ENCODE data around the gene C14orf119.

Gene C14orf119

DNA sequence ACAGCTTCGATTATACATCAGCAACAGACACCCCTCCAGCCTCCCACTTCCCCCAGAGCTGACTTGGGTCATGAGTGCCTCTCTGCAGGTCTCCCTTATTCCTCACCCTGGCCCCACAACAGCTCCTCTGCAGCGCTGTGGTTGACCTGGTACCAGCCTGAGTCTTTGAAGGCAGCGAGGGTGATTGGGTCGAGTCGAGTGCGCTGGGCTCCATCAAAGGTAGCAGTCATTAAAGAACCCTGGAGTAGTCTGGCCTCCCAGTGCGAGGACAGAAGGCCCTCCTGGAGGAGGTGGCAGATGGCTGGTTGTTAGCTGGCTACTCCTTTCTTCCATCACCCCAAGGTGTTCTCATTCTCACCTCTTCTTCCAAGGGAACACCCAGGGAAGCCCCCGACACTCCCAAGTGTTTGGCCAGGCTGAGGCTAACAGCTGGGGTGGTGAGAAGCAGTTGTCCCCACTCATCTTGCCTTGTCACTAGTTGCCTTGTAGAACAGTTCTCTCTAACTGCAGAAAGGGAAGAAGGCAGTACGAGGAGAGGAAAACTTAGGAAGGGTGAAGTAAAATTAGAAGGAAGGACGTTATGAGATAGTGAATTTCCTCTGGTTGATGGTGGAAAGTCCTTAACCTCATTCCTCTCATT lies 6.8 kb downstream of the C14orf119 start:
- Histone ChIP-seq H3K79me2 (ENCODE audit: insufficient read depth, low read length) (no peaks in the 10 kb centered on the region; the same call in 1 of the 2 replicates), H3K9ac (ENCODE audit: low read length) (no peak overlapping the region), H3K27ac (ENCODE audit: low read depth, low read length) (no peak overlapping the region), H3K9me3 (ENCODE audit: insufficient read depth, low read length) (no peaks in the 10 kb centered on the region), H3K4me2 (ENCODE audit: low read depth, low read length, poor library complexity, severe bottlenecking) (no peak overlapping the region), H3F3A (ENCODE audit: insufficient read depth) (no peaks in the 10 kb centered on the region), H3K27me3 (ENCODE audit: low read length) (no peaks in the 10 kb centered on the region), H4K20me1 (ENCODE audit: low read depth, low read length) (no peaks in the 10 kb centered on the region), H3K9me2 (replicated peaks; ENCODE audit: insufficient read depth, low read length) (no peaks in the 10 kb centered on the region), H2AFZ (ENCODE audit: low read depth, low read length, severe bottlenecking) (no peak overlapping the region), H3K4me3 (ENCODE audit: insufficient read depth, low read length, poor library complexity, severe bottlenecking) (no peak overlapping the region), H3K36me3 (ENCODE audit: low read length) (no peaks in the 10 kb centered on the region)
- TF ChIP-seq EZH2phosphoT487 (conservative IDR thresholded peaks at IDR 0.05; ENCODE audit: low read length), result no peak
- TF ChIP-seq, protein P1, sequence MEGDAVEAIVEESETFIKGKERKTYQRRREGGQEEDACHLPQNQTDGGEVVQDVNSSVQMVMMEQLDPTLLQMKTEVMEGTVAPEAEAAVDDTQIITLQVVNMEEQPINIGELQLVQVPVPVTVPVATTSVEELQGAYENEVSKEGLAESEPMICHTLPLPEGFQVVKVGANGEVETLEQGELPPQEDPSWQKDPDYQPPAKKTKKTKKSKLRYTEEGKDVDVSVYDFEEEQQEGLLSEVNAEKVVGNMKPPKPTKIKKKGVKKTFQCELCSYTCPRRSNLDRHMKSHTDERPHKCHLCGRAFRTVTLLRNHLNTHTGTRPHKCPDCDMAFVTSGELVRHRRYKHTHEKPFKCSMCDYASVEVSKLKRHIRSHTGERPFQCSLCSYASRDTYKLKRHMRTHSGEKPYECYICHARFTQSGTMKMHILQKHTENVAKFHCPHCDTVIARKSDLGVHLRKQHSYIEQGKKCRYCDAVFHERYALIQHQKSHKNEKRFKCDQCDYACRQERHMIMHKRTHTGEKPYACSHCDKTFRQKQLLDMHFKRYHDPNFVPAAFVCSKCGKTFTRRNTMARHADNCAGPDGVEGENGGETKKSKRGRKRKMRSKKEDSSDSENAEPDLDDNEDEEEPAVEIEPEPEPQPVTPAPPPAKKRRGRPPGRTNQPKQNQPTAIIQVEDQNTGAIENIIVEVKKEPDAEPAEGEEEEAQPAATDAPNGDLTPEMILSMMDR (IDR thresholded peaks at IDR 0.05; ENCODE audit: insufficient read depth, low read length, poor library complexity, severe bottlenecking), result no peak

DNA sequence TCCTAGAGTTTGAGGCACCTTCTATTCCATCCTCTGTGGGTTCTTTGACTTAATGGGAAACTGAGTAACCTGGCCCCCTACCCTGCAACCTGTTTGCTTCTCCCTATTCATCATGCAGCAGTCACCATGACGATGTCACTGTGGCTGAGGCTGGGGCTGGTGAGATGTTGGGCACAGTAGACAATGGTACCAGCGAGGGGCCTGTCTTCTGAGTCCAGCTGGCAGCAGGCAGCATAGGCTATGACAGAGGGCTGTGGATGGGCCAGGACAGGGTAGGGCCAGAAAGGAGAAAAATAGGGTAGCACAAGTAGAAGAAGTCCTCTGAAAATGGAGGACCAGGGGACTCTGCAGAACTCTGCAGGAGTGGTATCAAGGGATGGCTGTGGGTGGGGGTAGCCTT lies 7.5 kb downstream of the C14orf119 start:
- Histone ChIP-seq H3K9me3 (ENCODE audit: insufficient read depth, low read length) (no peaks in the 10 kb centered on the region), H3K9ac (ENCODE audit: low read length) (no peak overlapping the region), H3K79me2 (ENCODE audit: insufficient read depth, low read length) (no peaks in the 10 kb centered on the region), H4K20me1 (ENCODE audit: low read depth, low read length) (no peaks in the 10 kb centered on the region), H3K27ac (ENCODE audit: low read depth, low read length) (no peak overlapping the region), H2AFZ (ENCODE audit: low read depth, low read length, severe bottlenecking) (no peak overlapping the region), H3K4me3 (ENCODE audit: insufficient read depth, low read length, poor library complexity, severe bottlenecking) (no peak overlapping the region), H3K27me3 (ENCODE audit: low read length) (no peaks in the 10 kb centered on the region), H3F3A (ENCODE audit: insufficient read depth) (no peaks in the 10 kb centered on the region), H3K36me3 (ENCODE audit: low read length) (no peaks in the 10 kb centered on the region), H3K9me2 (replicated peaks; ENCODE audit: insufficient read depth, low read length) (no peaks in the 10 kb centered on the region), H3K4me2 (ENCODE audit: low read depth, low read length, poor library complexity, severe bottlenecking) (no peak overlapping the region)
- TF ChIP-seq, protein P1 (IDR thresholded peaks at IDR 0.05; ENCODE audit: insufficient read depth, low read length, poor library complexity, severe bottlenecking), result no peak
- no peak for TF ChIP-seq EZH2phosphoT487 (conservative IDR thresholded peaks at IDR 0.05; ENCODE audit: low read length)

DNA sequence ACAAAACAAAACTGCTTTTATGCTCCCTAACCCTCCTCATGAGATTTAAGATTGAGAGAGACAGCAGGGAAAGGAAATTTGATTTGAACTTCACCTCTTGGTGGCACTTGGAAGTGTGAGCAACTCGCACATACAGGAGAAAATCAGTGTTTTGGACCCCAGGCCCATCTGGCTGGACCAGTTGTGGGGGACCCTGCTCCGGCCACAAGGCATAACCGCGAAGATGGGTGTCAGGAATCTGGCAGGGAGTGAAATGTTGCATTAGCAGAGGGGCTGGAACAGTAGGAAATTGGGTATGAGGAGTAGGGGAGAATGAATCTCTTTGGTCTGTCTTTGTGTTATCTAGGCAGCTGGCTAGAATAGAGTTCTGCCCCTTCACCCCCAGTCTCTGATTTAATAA lies 8.3 kb downstream of the C14orf119 start:
- no peak for TF ChIP-seq EZH2phosphoT487 (conservative IDR thresholded peaks at IDR 0.05; ENCODE audit: low read length)
- TF ChIP-seq, protein P1 (IDR thresholded peaks at IDR 0.05; ENCODE audit: insufficient read depth, low read length, poor library complexity, severe bottlenecking), result no peak
- no peak overlapping the region for H3K27ac ChIP-seq (ENCODE audit: low read depth, low read length)
- H3K79me2 ChIP-seq (ENCODE audit: insufficient read depth, low read length), result no peaks in the 10 kb centered on the region
- H2AFZ ChIP-seq (ENCODE audit: low read depth, low read length, severe bottlenecking), result no peak overlapping the region
- H3K4me2 ChIP-seq (ENCODE audit: low read depth, low read length, poor library complexity, severe bottlenecking), result no peak overlapping the region
- H3K4me3 ChIP-seq (ENCODE audit: insufficient read depth, low read length, poor library complexity, severe bottlenecking), result no peak overlapping the region
- H4K20me1 ChIP-seq (ENCODE audit: low read depth, low read length), result no peaks in the 10 kb centered on the region
- H3K27me3 ChIP-seq (ENCODE audit: low read length), result no peaks in the 10 kb centered on the region
- H3K36me3 ChIP-seq (ENCODE audit: low read length), result no peaks in the 10 kb centered on the region
- H3K9ac ChIP-seq (ENCODE audit: low read length), result no peak overlapping the region
- H3F3A ChIP-seq (ENCODE audit: insufficient read depth), result no peaks in the 10 kb centered on the region
- H3K9me2 ChIP-seq (replicated peaks; ENCODE audit: insufficient read depth, low read length), result no peaks in the 10 kb centered on the region
- no peaks in the 10 kb centered on the region for H3K9me3 ChIP-seq (ENCODE audit: insufficient read depth, low read length)

Data from SU-DHL-6 (cell line).